Measurements from ENCODE around the gene SLC25A1. TPM values are rescaled to one million over a fixed set of nuclear protein-coding genes. Genes with fewer than 3 reads are reported as not detected.

The SLC25A1 gene
- total and polyA plus RNA-seq, 8 donors, result 45.7 to 99.3 (median 52.2) TPM

GRCh38 chr22:19136915-19137314, 41.6 kb downstream of the SLC25A1 start:
- intact Hi-C loops (cut with DNase I), result no loop called here
- Histone ChIP-seq H3K27me3 (no peaks in the 10 kb centered on the region), H3K27ac (no peak overlapping the region), H3K4me1 (no peaks in the 10 kb centered on the region), H3K4me3 (no peak overlapping the region), H3K9me3 (no peaks in the 10 kb centered on the region), H3K36me3 (peaks cover 0 to 100% of the 10 kb centered on the region in 2 donors)
- DNase-seq (no peak), ATAC-seq (no peak)
- TF ChIP-seq CTCF (IDR thresholded peaks at IDR 0.05), result no peak

- Histone ChIP-seq H3K36me3 (peaks cover 0 to 90% of the 10 kb centered on the region in 2 donors), H3K4me1 (no peaks in the 10 kb centered on the region), H3K9me3 (no peaks in the 10 kb centered on the region), H3K4me3 (no peak overlapping the region), H3K27me3 (no peaks in the 10 kb centered on the region), H3K27ac (no peak overlapping the region)
- DNase-seq (peak in 1 of 4 donors; percentile 51), ATAC-seq (no peak)
- intact Hi-C loops (cut with DNase I), result no loop called here
- TF ChIP-seq CTCF (IDR thresholded peaks at IDR 0.05), result no peak
Measured at GRCh38 chr22:19134874-19135273, 43.7 kb downstream of the SLC25A1 start.

- TF ChIP-seq CTCF (IDR thresholded peaks at IDR 0.05), result no peak
- no peaks in the 10 kb centered on the region for H3K4me1 ChIP-seq
- H3K9me3 ChIP-seq, result no peaks in the 10 kb centered on the region
- intact Hi-C loops (cut with DNase I), result no loop called here
- H3K27ac ChIP-seq, result no peak overlapping the region
- H3K4me3 ChIP-seq, result no peak overlapping the region
- DNase-seq (peak in 1 of 4 donors; percentile 69), ATAC-seq (no peak)
- peaks cover 0 to 85% of the 10 kb centered on the region in 2 donors for H3K36me3 ChIP-seq
- no peaks in the 10 kb centered on the region for H3K27me3 ChIP-seq
Measured at GRCh38 chr22:19134176-19134831, 44.2 kb downstream of the SLC25A1 start.

- Histone ChIP-seq H3K9me3 (no peaks in the 10 kb centered on the region), H3K27me3 (no peaks in the 10 kb centered on the region), H3K36me3 (peaks cover 0 to 77% of the 10 kb centered on the region in 2 donors), H3K27ac (no peak overlapping the region), H3K4me3 (no peak overlapping the region), H3K4me1 (no peaks in the 10 kb centered on the region)
- intact Hi-C loops (cut with DNase I), result no loop called here
- no peak for TF ChIP-seq CTCF (IDR thresholded peaks at IDR 0.05)
- DNase-seq, result no peak
- ATAC-seq, result no peak
Measured at GRCh38 chr22:19133561-19133960, 45.0 kb downstream of the SLC25A1 start.

GRCh38 chr22:19132693-19133400, 45.7 kb downstream of the SLC25A1 start:
- Histone ChIP-seq H3K9me3 (no peaks in the 10 kb centered on the region), H3K4me3 (no peak overlapping the region), H3K27me3 (no peaks in the 10 kb centered on the region), H3K4me1 (no peaks in the 10 kb centered on the region), H3K27ac (no peak overlapping the region), H3K36me3 (peaks cover 0 to 70% of the 10 kb centered on the region in 2 donors)
- intact Hi-C loops (cut with DNase I), result no loop called here
- TF ChIP-seq CTCF (IDR thresholded peaks at IDR 0.05), result no peak
- ATAC-seq (no peak), DNase-seq (no peak)

All from left lung (tissue), 10 donors.